Measurements from ENCODE around the gene ENGASE.

- TF ChIP-seq EZH2 (IDR thresholded peaks at IDR 0.05) (no peak), POLR2AphosphoS5 (IDR thresholded peaks at IDR 0.05; ENCODE audit: borderline replicate concordance, low read depth, low read length) (no peak), FOXP2 (optimal IDR thresholded peaks at IDR 0.05; ENCODE audit: control extremely low read depth, extremely low read length, insufficient read depth) (no peak)
Observed at GRCh38 chr17:79044462-79044861, 30.2 kb upstream of the ENGASE start.
